ENCODE data around the gene PYGM.

PYGM gene

DNA sequence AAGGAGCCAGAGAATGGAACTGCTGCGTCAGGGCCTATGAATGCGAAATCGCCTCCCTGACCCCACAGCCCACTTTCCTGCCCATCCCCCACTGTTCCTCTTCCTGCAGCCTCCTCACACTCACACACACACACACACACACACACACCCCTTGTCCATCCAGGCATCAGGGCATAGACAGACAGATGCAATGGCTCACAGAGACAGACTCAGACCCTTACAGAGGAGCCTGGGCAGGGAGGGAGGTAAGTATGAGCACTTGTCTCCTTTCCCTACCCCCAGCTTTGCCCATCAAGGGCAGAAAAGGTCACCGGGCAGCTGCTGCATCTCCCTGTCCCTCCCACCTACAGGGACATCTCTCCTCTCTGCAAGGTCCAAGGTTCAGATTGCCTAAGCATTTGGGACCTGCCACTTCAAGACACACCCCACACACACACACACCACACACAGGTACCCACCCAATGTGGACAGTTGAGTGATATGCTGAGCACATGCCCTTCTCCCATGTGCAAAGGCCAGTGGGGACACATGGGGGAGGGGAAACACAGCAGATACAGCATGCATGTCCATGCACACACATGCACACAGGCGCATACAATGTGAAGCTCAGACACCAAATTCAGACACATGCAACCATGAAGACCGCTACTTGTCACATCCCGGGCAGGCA, 34.8 kb downstream of the PYGM start:
- Histone ChIP-seq H3K4me3 (no peak overlapping the region), H3K4me2 (peak overlapping the region; percentile 99), H3K27me3 (peaks cover 27% of the 10 kb centered on the region), H3K9me3 (no peaks in the 10 kb centered on the region), H4K20me1 (peaks cover 10% of the 10 kb centered on the region; the same call in 1 of the 2 replicates), H3K4me1 (peaks cover 37% of the 10 kb centered on the region), H3K27ac (no peak overlapping the region), H3K36me3 (peaks cover 38% of the 10 kb centered on the region), H3K9ac (no peak overlapping the region)
- TF ChIP-seq Cebpa-rat (IDR thresholded peaks at IDR 0.05) = no peak

DNA sequence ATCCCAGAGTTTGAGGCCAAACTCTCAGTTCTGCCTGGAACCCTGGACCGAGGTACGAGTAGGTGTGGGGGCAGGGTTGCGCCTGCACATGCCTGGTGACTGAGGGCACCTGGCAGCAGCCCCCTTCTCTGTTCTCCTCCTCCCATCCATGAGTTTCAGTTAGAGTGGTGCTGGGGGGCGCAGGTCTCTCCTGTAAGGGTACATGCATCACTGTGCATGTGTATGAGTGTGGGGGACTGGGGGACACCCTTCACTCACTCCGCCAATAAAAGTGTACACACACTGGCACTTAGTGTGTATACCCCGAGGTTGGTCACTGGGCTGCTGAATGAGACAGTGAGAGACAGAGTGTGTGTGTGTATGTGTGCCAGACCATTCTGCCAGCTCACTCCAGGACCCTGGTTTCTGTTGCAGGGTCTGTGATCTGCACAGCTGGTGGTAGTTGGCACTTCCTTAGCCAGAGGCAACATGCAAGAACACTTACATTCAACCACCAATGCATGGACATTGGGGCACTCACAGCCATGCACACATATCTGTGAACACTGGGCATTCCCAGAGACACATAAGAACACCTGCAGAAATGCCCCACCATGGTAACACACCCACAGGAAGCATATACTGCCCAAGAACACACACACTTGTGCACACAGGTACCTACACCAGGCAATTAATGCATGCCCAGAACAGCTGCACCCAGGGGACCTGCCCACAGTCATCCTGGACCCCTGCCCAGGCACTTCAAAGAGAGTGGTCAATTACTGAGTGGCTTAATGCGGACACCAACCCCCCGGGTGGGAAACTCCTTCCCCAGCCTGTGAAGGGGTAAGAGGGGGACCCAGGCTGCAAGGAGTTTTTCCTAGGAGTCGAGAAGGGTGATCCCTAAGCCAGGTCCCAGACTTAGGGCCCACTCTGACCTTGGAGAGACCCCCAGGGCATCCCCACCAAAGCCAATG, 35.6 kb downstream of the PYGM start:
- Histone ChIP-seq H4K20me1 (peaks cover 10% of the 10 kb centered on the region; the same call in 1 of the 2 replicates), H3K4me3 (peak overlapping the region; percentile 77), H3K4me1 (peaks cover 35% of the 10 kb centered on the region), H3K36me3 (peaks cover 30% of the 10 kb centered on the region), H3K4me2 (peak overlapping the region; percentile 99), H3K27ac (peak overlapping the region; percentile 95; the same call in 1 of the 2 replicates), H3K27me3 (peaks cover 27% of the 10 kb centered on the region), H3K9ac (peak overlapping the region; percentile 93), H3K9me3 (no peaks in the 10 kb centered on the region)
- TF ChIP-seq Cebpa-rat (IDR thresholded peaks at IDR 0.05) = no peak

DNA sequence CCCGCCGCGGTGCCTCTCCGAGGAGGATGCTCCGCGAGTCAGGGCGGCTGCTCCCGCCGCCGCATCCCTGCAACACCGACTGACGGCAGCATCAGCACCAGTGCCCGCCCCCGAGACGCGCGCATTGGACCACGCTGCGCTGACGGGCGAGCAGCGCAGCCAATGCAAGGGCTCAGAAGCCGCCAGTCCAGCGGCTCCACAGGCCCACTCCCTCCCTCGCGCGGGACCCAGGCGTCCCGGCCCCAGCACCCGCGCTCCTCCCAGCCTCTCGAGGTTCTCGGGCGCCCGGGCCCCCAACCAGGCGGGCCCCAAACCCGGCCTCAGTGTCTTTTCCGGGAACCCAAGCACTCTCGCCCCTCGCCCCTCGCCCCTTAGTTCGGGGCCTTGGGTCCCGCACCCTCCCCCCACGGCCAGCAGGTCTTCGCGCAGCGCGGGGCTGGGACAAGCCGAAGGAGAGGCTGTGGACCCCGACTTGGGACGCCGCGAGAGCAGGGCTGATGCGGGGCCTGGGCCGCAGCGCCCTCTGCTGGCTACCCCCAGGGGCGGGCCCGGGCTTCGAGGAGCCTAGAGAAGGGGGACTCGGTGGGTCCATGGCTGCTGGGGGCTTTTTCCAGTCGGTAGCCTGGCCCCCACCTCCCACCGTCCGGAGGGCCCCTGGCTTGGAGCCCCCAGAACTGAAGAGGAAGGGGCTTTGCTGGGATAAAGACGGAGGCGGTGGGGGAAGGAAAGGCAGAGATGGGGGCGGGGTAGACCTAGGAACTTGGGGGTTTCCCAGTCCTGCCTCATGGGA, 36.5 kb downstream of the PYGM start, which contains the start of gene NRXN2:
Gene NRXN2 (minus strand): TSS at position 81 of the 790 bp plus-strand sequence. CDS start 9,498 bp downstream, outside the sequence.
- Histone ChIP-seq H3K27ac (peak within 1 kb of the TSS; percentile 95), H3K27me3 (peaks cover 27% of the 10 kb centered on the region)
- no peak for TF ChIP-seq Cebpa-rat (IDR thresholded peaks at IDR 0.05)

DNA sequence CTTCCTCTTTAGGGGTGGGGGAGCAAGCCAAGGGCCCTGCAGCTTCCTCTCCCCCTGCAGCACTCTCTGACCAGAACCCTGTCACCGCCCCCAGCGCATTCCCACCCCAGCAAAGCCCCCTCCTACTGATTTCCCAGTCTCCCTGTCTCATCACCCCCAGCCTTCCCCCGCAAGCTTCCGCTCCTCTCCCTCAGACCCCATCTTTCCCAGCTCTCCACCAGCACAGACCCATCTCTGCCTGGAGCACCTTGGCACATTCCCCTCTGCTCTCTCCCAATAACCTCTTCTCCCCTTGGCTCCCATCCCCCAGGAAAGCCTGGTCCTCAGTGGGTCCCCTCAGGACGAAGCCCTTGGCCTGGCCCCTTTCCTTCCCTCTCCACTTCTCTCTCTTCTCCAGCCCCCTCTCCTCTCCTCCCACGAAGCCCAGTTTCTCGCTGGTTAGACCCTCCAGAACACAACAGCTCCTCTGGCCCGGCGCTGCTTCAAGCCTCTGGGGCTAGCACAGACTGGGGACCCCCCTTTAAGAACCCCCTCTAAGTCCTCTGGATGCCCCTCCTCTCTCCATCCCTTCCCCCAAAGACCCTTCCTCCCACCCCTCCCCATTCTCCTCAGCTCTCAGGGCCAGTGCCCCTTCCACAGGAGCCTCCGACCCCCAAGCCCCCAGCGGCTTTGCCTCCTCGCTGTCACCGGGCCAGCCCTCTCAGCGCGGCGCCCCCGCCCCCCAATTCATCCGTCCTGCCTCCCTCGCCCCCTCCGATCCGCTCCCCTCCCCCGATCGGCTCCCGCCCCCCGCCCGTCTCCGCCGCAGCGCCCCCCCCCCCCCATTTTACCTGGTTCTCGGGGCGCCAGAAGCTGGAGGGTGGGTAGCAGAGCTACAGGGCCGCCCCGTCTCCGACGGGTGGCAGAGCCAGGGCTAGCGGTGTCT, 37.4 kb downstream of the PYGM start:
- Histone ChIP-seq H3K27ac (no peak overlapping the region), H4K20me1 (peaks cover 10% of the 10 kb centered on the region; the same call in 1 of the 2 replicates), H3K9ac (no peak overlapping the region), H3K4me2 (no peak overlapping the region), H3K27me3 (peaks cover 27% of the 10 kb centered on the region), H3K36me3 (peaks cover 12% of the 10 kb centered on the region; the same call in 1 of the 2 replicates), H3K4me1 (peaks cover 38% of the 10 kb centered on the region), H3K9me3 (no peaks in the 10 kb centered on the region), H3K4me3 (no peak overlapping the region)
- no peak for TF ChIP-seq Cebpa-rat (IDR thresholded peaks at IDR 0.05)

More for the DNA sequence above, 36.5 kb downstream of the PYGM start, which contains the start of gene NRXN2:
- H3K4me1 ChIP-seq = peaks cover 35% of the 10 kb centered on the region
- H3K9ac ChIP-seq = peak within 1 kb of the TSS; percentile 93
- H3K9me3 ChIP-seq = no peaks in the 10 kb centered on the region
- peak within 1 kb of the TSS; percentile 77 for H3K4me3 ChIP-seq
- peaks cover 21% of the 10 kb centered on the region for H3K36me3 ChIP-seq
- H4K20me1 ChIP-seq = peaks cover 10% of the 10 kb centered on the region; the same call in 1 of the 2 replicates
- H3K4me2 ChIP-seq = peak within 1 kb of the TSS; percentile 99

DNA sequence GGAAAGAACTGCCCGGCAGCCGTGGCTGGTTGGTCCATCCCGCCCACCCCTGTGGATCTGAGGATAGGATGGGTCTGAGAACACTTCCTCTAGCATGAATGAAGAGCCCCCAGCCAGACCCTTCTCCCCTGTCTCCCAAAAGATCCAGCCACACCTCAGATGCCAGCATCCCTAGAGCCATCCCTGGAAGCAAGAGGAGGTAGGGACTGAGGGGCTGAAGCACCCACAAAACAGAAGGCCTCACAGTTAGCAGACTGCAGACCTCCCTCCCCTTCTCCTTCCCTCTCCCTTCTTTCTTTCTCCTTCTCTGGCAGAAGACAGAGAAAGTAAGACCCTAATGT, 38.4 kb downstream of the PYGM start:
- Histone ChIP-seq H3K36me3 (0 out of 2 replicates have a peak, but pooled peaks cover 5% of the 10 kb centered on the region), H3K27ac (no peak overlapping the region), H4K20me1 (peaks cover 10% of the 10 kb centered on the region; the same call in 1 of the 2 replicates), H3K4me2 (no peak overlapping the region), H3K9me3 (no peaks in the 10 kb centered on the region), H3K27me3 (peaks cover 27% of the 10 kb centered on the region), H3K4me3 (no peak overlapping the region), H3K9ac (no peak overlapping the region), H3K4me1 (peaks cover 44% of the 10 kb centered on the region)
- no peak for TF ChIP-seq Cebpa-rat (IDR thresholded peaks at IDR 0.05)

GRCh38 chr11:64720640-64721358, 39.0 kb downstream of the PYGM start:
- no peaks in the 10 kb centered on the region for H3K9me3 ChIP-seq
- H3K27ac ChIP-seq = no peak overlapping the region
- H3K27me3 ChIP-seq = peaks cover 28% of the 10 kb centered on the region
- no peak overlapping the region for H3K9ac ChIP-seq
- no peak overlapping the region for H3K4me3 ChIP-seq
- no peak for TF ChIP-seq Cebpa-rat (IDR thresholded peaks at IDR 0.05)
- H3K4me1 ChIP-seq = peaks cover 44% of the 10 kb centered on the region
- 0 out of 2 replicates have a peak, but pooled peaks cover 6% of the 10 kb centered on the region for H4K20me1 ChIP-seq
- H3K36me3 ChIP-seq = no peaks in the 10 kb centered on the region
- H3K4me2 ChIP-seq = no peak overlapping the region

DNA sequence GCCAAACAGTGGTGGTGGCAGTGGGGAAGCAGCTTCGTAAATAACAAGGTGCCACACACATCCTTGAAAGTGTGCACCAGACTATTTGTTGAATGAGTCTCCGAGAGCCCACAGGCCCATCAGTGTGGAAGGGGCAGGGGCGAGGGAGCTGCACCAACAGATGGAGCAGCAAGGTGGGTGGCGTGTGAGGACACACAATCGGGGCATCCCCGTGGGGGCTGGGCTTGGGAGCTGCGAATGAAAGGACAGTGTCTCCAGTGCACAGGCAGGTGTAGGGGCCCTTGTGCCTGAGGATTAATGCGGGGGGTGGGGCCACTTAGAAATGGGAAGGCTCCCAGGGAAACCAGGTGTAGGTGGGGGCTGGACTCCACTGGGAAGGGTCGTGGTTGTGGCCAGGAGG, 39.6 kb downstream of the PYGM start:
- H3K9me3 ChIP-seq = no peaks in the 10 kb centered on the region
- no peaks in the 10 kb centered on the region for H3K36me3 ChIP-seq
- H3K4me1 ChIP-seq = peaks cover 44% of the 10 kb centered on the region
- H3K27ac ChIP-seq = no peak overlapping the region
- no peak overlapping the region for H3K4me3 ChIP-seq
- 0 out of 2 replicates have a peak, but pooled peaks cover 3% of the 10 kb centered on the region for H4K20me1 ChIP-seq
- TF ChIP-seq Cebpa-rat (IDR thresholded peaks at IDR 0.05) = no peak
- peaks cover 34% of the 10 kb centered on the region for H3K27me3 ChIP-seq
- no peak overlapping the region for H3K9ac ChIP-seq
- H3K4me2 ChIP-seq = no peak overlapping the region

- no peak for TF ChIP-seq Cebpa-rat (IDR thresholded peaks at IDR 0.05)
Observed at GRCh38 chr11:64719406-64719805, 40.4 kb downstream of the PYGM start.

More at GRCh38 chr11:64719406-64719805, 40.4 kb downstream of the PYGM start:
- Histone ChIP-seq H3K4me1 (peaks cover 44% of the 10 kb centered on the region), H3K36me3 (no peaks in the 10 kb centered on the region), H3K4me3 (no peak overlapping the region), H4K20me1 (no peaks in the 10 kb centered on the region), H3K9me3 (no peaks in the 10 kb centered on the region), H3K27me3 (peaks cover 42% of the 10 kb centered on the region), H3K4me2 (no peak overlapping the region), H3K9ac (no peak overlapping the region), H3K27ac (no peak overlapping the region)

All from BLaER1 (cell line).